ENCODE measurements around the gene CPAMD8. TPM values are rescaled to one million over a fixed set of nuclear protein-coding genes. Genes with fewer than 3 reads are reported as not detected.

The CPAMD8 gene
- total and polyA plus RNA-seq, 2 of the 8 experiments (the other 6 are each of a cell fraction or from before 2014, with no cell fraction given), result 6.1 to 9.2 TPM

- H2BK120ac ChIP-seq (replicated peaks; ENCODE audit: low read depth, low read length), result no peak overlapping the region
- no peak overlapping the region for H2BK12ac ChIP-seq (ENCODE audit: low read depth, low read length)
- TF ChIP-seq ZNF274 (IDR thresholded peaks at IDR 0.05; ENCODE audit: borderline replicate concordance, extremely low read depth, low read length) (no peak), POLR2AphosphoS5 (IDR thresholded peaks at IDR 0.05; ENCODE audit: low read depth, low read length) (no peak), CHD1 (IDR thresholded peaks at IDR 0.05; ENCODE audit: low read depth, low read length) (no peak), GABPA (IDR thresholded peaks at IDR 0.05; ENCODE audit: borderline replicate concordance, insufficient read depth, low read length) (no peak), KDM1A (IDR thresholded peaks at IDR 0.05; ENCODE audit: borderline replicate concordance, low read length) (no peak), CEBPB (IDR thresholded peaks at IDR 0.05; ENCODE audit: low read depth, low read length) (no peak)
- no peaks in the 10 kb centered on the region for H3K36me3 ChIP-seq (ENCODE audit: control insufficient read depth in 2 of 4, insufficient read depth in 4 of 4, low read length in 3 of 4)
- no peak overlapping the region for H3K23ac ChIP-seq (ENCODE audit: insufficient read length)
- H3K9me3 ChIP-seq (ENCODE audit: insufficient read depth in 2 of 2, low read depth in 1 of 2, low read length in 1 of 2), result peaks cover 13 to 19% of the 10 kb centered on the region in 2 experiments; a peak in 3 of 4 replicates
- no peak for DNase-seq (ENCODE audit: low read depth in 1 of 2, low spot score in 2 of 2)
- 89% methylated on average over 7 of the region's 7 CpGs; no CpG with 5 or more reads in 1 of the 2 experiments for WGBS, 2 experiments (ENCODE audit: extremely low coverage in 1 of 2, insufficient coverage in 1 of 2, insufficient read length in 1 of 2, insufficient replicate concordance in 2 of 2, low coverage in 1 of 2, low lambda C conversion rate in 2 of 2, missing lambda C conversion rate in 1 of 2)
- H3K4me1 ChIP-seq (replicated peaks in 1 of 4; ENCODE audit: control insufficient read depth in 3 of 4, insufficient read depth in 4 of 4, low read length in 3 of 4), result no peaks in the 10 kb centered on the region
- H2AFZ ChIP-seq (ENCODE audit: low read length), result no peak overlapping the region
- no peaks in the 10 kb centered on the region for H3K79me1 ChIP-seq (ENCODE audit: low read depth, low read length)
- H3K23me2 ChIP-seq (ENCODE audit: low read depth, low read length), result no peaks in the 10 kb centered on the region
- no peak overlapping the region for H2BK15ac ChIP-seq (ENCODE audit: low read length)
- no peak for FAIRE-seq
- no peak overlapping the region for H3K9ac ChIP-seq (replicated peaks in 1 of 4; ENCODE audit: extremely low read depth in 1 of 4, low read depth in 3 of 4, low read length in 3 of 4)
- H3K27ac ChIP-seq (ENCODE audit: low read depth, low read length), result no peak overlapping the region
- no peak overlapping the region for H3K14ac ChIP-seq (ENCODE audit: insufficient read length)
- no peak overlapping the region for H3K4me3 ChIP-seq (ENCODE audit: extremely low read depth in 1 of 4, insufficient read depth in 2 of 4, low read depth in 3 of 4, low read length in 4 of 4)
- H3K56ac ChIP-seq (replicated peaks; ENCODE audit: insufficient read length, low read depth, low read length), result no peak overlapping the region
- H4K5ac ChIP-seq (ENCODE audit: insufficient read length, low read depth, low read length), result no peak overlapping the region
- ChIA-PET POLR2A (ENCODE audit: partially characterized antibody) (no interaction called here), CTCF (ENCODE audit: partially characterized antibody) (interaction anchor here (0.9 kb wide), 1 partner anchor 123 kb away, joined by 4 read pairs; no protein-coding TSS in a partner anchor)
- H3K4me2 ChIP-seq (ENCODE audit: insufficient read depth in 1 of 2, low read depth in 2 of 2, low read length in 2 of 2), result no peak overlapping the region
- no peak overlapping the region for H2BK5ac ChIP-seq (ENCODE audit: low read depth, low read length)
- H3K79me2 ChIP-seq (ENCODE audit: control insufficient read depth in 1 of 2, insufficient read depth in 2 of 2, low read length in 2 of 2), result no peaks in the 10 kb centered on the region
- H4K20me1 ChIP-seq (replicated peaks in 1 of 2; ENCODE audit: control insufficient read depth in 1 of 2, insufficient read depth in 2 of 2, low read length in 2 of 2), result no peaks in the 10 kb centered on the region
- H3K27me3 ChIP-seq (replicated peaks in 1 of 4; ENCODE audit: control insufficient read depth in 3 of 4, extremely low read depth in 1 of 4, insufficient read depth in 3 of 4, low read length in 3 of 4), result no peaks in the 10 kb centered on the region
- no peak overlapping the region for H4K91ac ChIP-seq (replicated peaks; ENCODE audit: insufficient read length, low read length)
- no peak overlapping the region for H3K4ac ChIP-seq (replicated peaks; ENCODE audit: insufficient read length, low read depth, low read length)
- no peak overlapping the region for H2BK20ac ChIP-seq (ENCODE audit: low read length)
- H4K8ac ChIP-seq (ENCODE audit: extremely low read depth, insufficient read depth, low read length), result no peak overlapping the region
- H2AK5ac ChIP-seq (ENCODE audit: low read depth, low read length), result no peak overlapping the region
- no peak overlapping the region for H3K18ac ChIP-seq (ENCODE audit: extremely low read depth, low read length)
These were observed 109.2 kb downstream of the CPAMD8 start for GRCh38 chr19:16917401-16917800.

Data from H1 (cell line).